K562 (cell line): ENCODE results near the gene BRME1. TPM values are rescaled to one million over a fixed set of nuclear protein-coding genes. Genes with fewer than 3 reads are reported as not detected.
A peak's percentile ranks its signal among the peaks of the same experiment; 100 is the strongest.

ENCODE experiments used
- ATAC-seq: fragments of 200-7000 bp; cut with Tn5 transposase; 3 replicates; pipeline ENCODE4 v1.9.1; 2020; ENCODE audit warnings: moderate library complexity
- BruUV-seq: library from RNA; stranded (reverse); fragments of 400-500 nt; replicated peaks from 2 replicates; lab custom pipeline; 2021; lab: Mats Ljungman, UMichigan
- CTCF ChIA-PET: fragments of 300-600 bp; formaldehyde crosslinking; extraction: SDS; loops from one replicate; lab custom pipeline; 2021; ENCODE audit warnings: low intra/inter-chr PET ratio; lab: Yijun Ruan, JAX
- POLR2A ChIA-PET: fragments of 300-600, 350-650 bp; sonication (Branson Sonifier 250); formaldehyde crosslinking; extraction: SDS; loops from one replicate; lab custom pipeline; 2021; ENCODE audit warnings: antibody characterized with exemption, inconsistent platforms; lab: Yijun Ruan, JAX
- DNase-seq, 4 experiments: peaks; one replicate each; pipeline versions ENCODE4 v3.0.0 to v3.0.0-alpha.2; 2011 to 2018; ENCODE audit warnings: low spot score in 3 of 4, mixed read lengths in 3 of 4; ENCODE audit errors: extremely low read depth in 1 of 4
- FAIRE-seq: peaks from 2 replicates; lab custom pipeline; 2011; peaks lifted over from hg19 to GRCh38; lab: Jason Lieb, UNC
- H2AFZ ChIP-seq: 2 replicates; pipeline ENCODE4 v1.6.0; 2011; ENCODE audit warnings: low read depth, low read length, control low read depth, inconsistent platforms
- H3K27ac ChIP-seq: fragments of 200-600 bp; 3 replicates; pipeline ENCODE4 v1.8.0; 2011; ENCODE audit warnings: low read depth, mild to moderate bottlenecking, control low read depth, inconsistent platforms, low read length, moderate library complexity, mixed read lengths; ENCODE audit errors: extremely low read depth
- H3K27me3 ChIP-seq, 2 experiments: fragments of 300-600 bp in 1 of 2; 2 replicates in 1 of 2; 3 replicates in 1 of 2; pipeline versions ENCODE4 v1.6.0 to v1.8.0; 2011; ENCODE audit warnings: inconsistent platforms in 2 of 2, low read length in 2 of 2, mild to moderate bottlenecking in 1 of 2, mixed read lengths in 1 of 2, moderate library complexity in 1 of 2; ENCODE audit not compliant: control insufficient read depth in 2 of 2, insufficient read depth in 2 of 2
- H3K36me3 ChIP-seq: fragments of 300-600 bp; 3 replicates; pipeline ENCODE4 v1.8.0; 2011; ENCODE audit warnings: mild to moderate bottlenecking, low read length, inconsistent platforms; ENCODE audit not compliant: control insufficient read depth, insufficient read depth
- H3K4me1 ChIP-seq, 2 experiments: fragments of 200-600 bp in 1 of 2; replicated peaks in 1 of 2; 2 replicates in 1 of 2; 3 replicates in 1 of 2; pipeline versions ENCODE4 v1.5.1 to v1.8.0; 2011; ENCODE audit warnings: inconsistent platforms in 2 of 2, low read length in 2 of 2, mild to moderate bottlenecking in 1 of 2, mixed read lengths in 1 of 2, moderate library complexity in 1 of 2; ENCODE audit not compliant: control insufficient read depth in 2 of 2, insufficient read depth in 2 of 2
- H3K4me2 ChIP-seq: 2 replicates; pipeline ENCODE4 v1.6.1; 2011; ENCODE audit warnings: low read length, control low read depth, inconsistent platforms, mixed read lengths; ENCODE audit not compliant: insufficient read depth
- H3K4me3 ChIP-seq: fragments of 200-600 bp; sonication (generic), shearing (Covaris generic); 2 replicates; pipeline ENCODE4 v1.5.1; 2016; ENCODE audit warnings: control low read depth, inconsistent platforms
- H3K79me2 ChIP-seq: fragments of 200-600 bp; 3 replicates; pipeline ENCODE4 v1.8.0; 2011; ENCODE audit warnings: low read length, inconsistent platforms; ENCODE audit not compliant: control insufficient read depth, insufficient read depth
- H3K9ac ChIP-seq, 2 experiments: 2 replicates each; pipeline versions ENCODE4 v1.6.0 to v1.6.1; 2011; ENCODE audit warnings: low read depth in 2 of 2, low read length in 2 of 2, control low read depth in 1 of 2, inconsistent platforms in 1 of 2, mild to moderate bottlenecking in 1 of 2, mixed read lengths in 1 of 2; ENCODE audit not compliant: insufficient read depth in 1 of 2
- H3K9me1 ChIP-seq: one replicate; pipeline ENCODE4 v1.6.0; 2011; ENCODE audit warnings: inconsistent platforms, mild to moderate bottlenecking, low read length, moderate library complexity; ENCODE audit not compliant: control insufficient read depth, insufficient read depth
- H3K9me3 ChIP-seq: replicated peaks from 2 replicates; pipeline ENCODE4 v1.5.1; 2011; ENCODE audit warnings: low read depth, low read length, inconsistent platforms; ENCODE audit not compliant: control insufficient read depth, insufficient read depth
- H4K20me1 ChIP-seq: replicated peaks from 2 replicates; pipeline ENCODE4 v1.6.1; 2011; ENCODE audit warnings: low read length, inconsistent platforms, mixed read lengths; ENCODE audit not compliant: control insufficient read depth, insufficient read depth
- POLR2G ChIP-seq: fragments of 200-400 bp; formaldehyde crosslinking; IDR thresholded peaks from 2 replicates; pipeline ENCODE4 v1.6.1; 2017; ENCODE audit warnings: low read depth, mild to moderate bottlenecking, antibody characterized with exemption, low read length, moderate library complexity
- RBFOX2 ChIP-seq: fragments of 200-400 bp; formaldehyde crosslinking; IDR thresholded peaks from 2 replicates; pipeline ENCODE4 v1.6.1; 2017; ENCODE audit warnings: low read depth, mild to moderate bottlenecking, low read length, moderate library complexity
- SNIP1 ChIP-seq: fragments of 450-650 bp; IDR thresholded peaks from 2 replicates; pipeline ENCODE4 v1.7.1; 2017; ENCODE audit warnings: low read depth, mild to moderate bottlenecking
- WGBS: fragments of 100-300 bp; shearing (Covaris generic); methylation state at CpG from one replicate; pipeline ENCODE4 v1.1.6; 2016; ENCODE audit warnings: low coverage, mixed read lengths; ENCODE audit not compliant: insufficient coverage; ENCODE audit errors: missing lambda C conversion rate; 5-methylcytosine and 5-hydroxymethylcytosine counted together
- in situ Hi-C: fragments of 300-500 bp; cut with MboI; formaldehyde crosslinking; loops from 4 replicates; pipeline ENCODE4 v1.15.0; 2018; ENCODE audit warnings: inconsistent platforms, mixed read lengths
- intact Hi-C: fragments of 100-400 bp; cut with micrococcal nuclease; formaldehyde crosslinking; loops from 2 replicates; pipeline ENCODE4 v1.14.2; 2022
- polyA plus RNA-seq, 8 experiments: library from polyadenylated mRNA; depleted of rRNA in 4 of 8; stranded (reverse) in 5 of 8; unstranded in 3 of 8; fragments of >200 nt; fragmentation: Nextera tagmentation in 2 of 8; fragmentation: Illumina TruSeq in 1 of 8; extraction: Ambion mirVana in 2 of 8; extraction: Trizol in 1 of 8; gene quantifications; 2 replicates each; pipeline versions ENCODE4 v1.2.1 to v1.2.3, GENCODE V29; 2011 to 2014; ENCODE audit warnings: inconsistent platforms in 1 of 8, missing spikeins in 1 of 8
- total RNA-seq, 7 experiments: library from RNA; depleted of rRNA in 6 of 7; stranded (reverse); fragments of >200 nt in 6 of 7; fragmentation: Illumina TruSeq in 2 of 7; extraction: Trizol in 2 of 7; gene quantifications; 2 replicates each; pipeline versions ENCODE4 v1.2.1 to v1.2.3, GENCODE V29; 2011 to 2021; ENCODE audit warnings: low replicate concordance in 1 of 7
- TF ChIP-seq, protein P1 (sequence below): sonication (generic); formaldehyde crosslinking; IDR thresholded peaks from 2 replicates; pipeline ENCODE4 v1.8.1; 2023; ENCODE audit warnings: mild to moderate bottlenecking, missing genetic modification reagents

BRME1 gene
- total and polyA plus RNA-seq, 9 of the 15 experiments (the other 6 are each of a cell fraction or from before 2014, with no cell fraction given) = 0.75 to 6.1 (median 3.6) TPM

DNA sequence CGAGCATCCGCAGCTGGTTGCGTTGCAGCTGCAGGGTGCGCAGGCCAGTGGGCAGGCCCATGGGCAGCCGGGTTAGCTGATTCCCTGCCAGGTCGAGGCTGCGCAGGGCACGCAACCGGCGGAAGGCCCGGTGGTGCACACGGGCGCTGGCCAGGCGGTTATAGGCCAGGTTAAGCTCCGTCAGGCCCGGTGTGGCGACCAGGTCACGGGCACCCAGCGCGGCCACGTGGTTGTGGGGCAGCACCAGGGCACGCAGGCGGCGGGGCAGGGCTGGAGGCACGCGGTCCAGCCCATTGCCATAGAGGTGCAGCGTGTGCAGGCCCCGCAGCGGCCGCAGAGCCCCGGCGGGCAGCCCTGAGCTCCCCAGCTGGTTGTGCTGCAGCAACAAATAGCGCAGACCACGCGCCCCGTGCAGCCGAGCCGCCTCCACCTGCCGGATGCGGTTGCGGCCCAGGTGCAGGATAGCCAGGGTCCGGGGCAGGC lies 27.0 kb upstream of the BRME1 start:
- Histone ChIP-seq H4K20me1 (0 out of 2 replicates have a peak, but pooled peaks cover 4% of the 10 kb centered on the region), H3K4me3 (no peak overlapping the region), H3K9me1 (no peaks in the 10 kb centered on the region), H3K36me3 (peaks cover 19% of the 10 kb centered on the region; the same call in 1 of the 3 replicates), H2AFZ (no peak overlapping the region), H3K4me1 (peaks cover 0 to 54% of the 10 kb centered on the region in 2 experiments; a peak in 4 of 5 replicates), H3K27me3 (peaks cover 0 to 3% of the 10 kb centered on the region in 2 experiments; a peak in 2 of 5 replicates), H3K27ac (no peak overlapping the region), H3K4me2 (no peak overlapping the region), H3K9ac (peak overlapping the region in 1 of 2 experiments; percentile 35; a peak in 2 of 4 replicates), H3K9me3 (no peaks in the 10 kb centered on the region), H3K79me2 (no peaks in the 10 kb centered on the region)
- 81% methylated on average over 33 of the region's 42 CpGs for WGBS
- in situ Hi-C loops = no loop called here
- intact Hi-C loops = no loop called here
- BruUV-seq = no TSS peak
- FAIRE-seq = no peak
- TF ChIP-seq RBFOX2 (0 out of 2 replicates have a peak, but pooled peaks have one; percentile 12), SNIP1 (no peak), POLR2G (peak; percentile 65)
- TF ChIP-seq, protein P1, sequence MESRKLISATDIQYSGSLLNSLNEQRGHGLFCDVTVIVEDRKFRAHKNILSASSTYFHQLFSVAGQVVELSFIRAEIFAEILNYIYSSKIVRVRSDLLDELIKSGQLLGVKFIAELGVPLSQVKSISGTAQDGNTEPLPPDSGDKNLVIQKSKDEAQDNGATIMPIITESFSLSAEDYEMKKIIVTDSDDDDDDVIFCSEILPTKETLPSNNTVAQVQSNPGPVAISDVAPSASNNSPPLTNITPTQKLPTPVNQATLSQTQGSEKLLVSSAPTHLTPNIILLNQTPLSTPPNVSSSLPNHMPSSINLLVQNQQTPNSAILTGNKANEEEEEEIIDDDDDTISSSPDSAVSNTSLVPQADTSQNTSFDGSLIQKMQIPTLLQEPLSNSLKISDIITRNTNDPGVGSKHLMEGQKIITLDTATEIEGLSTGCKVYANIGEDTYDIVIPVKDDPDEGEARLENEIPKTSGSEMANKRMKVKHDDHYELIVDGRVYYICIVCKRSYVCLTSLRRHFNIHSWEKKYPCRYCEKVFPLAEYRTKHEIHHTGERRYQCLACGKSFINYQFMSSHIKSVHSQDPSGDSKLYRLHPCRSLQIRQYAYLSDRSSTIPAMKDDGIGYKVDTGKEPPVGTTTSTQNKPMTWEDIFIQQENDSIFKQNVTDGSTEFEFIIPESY (CRISPR knock-in tag) = peak; percentile 84
- DNase-seq = no peak
- POLR2A ChIA-PET = interaction anchor here (0.6 to 3.2 kb wide), 6 partner anchors 10 to 80 kb away, joined by 3 to 21 read pairs (median 4); no protein-coding TSS in a partner anchor
- ATAC-seq = no peak
- CTCF ChIA-PET = no interaction called here
